ENCODE data around the gene CNOT10.

- TF ChIP-seq ZNF202 (tag by site-specific recombination; IDR thresholded peaks at IDR 0.05; ENCODE audit: borderline replicate concordance) = no peak
- TF ChIP-seq PATZ1 (tag by site-specific recombination; IDR thresholded peaks at IDR 0.05) = no peak
- TF ChIP-seq ZBTB44 (tag by site-specific recombination; IDR thresholded peaks at IDR 0.05) = no peak
- no peak for TF ChIP-seq EGR2 (tag by site-specific recombination; IDR thresholded peaks at IDR 0.05; ENCODE audit: low read depth)
- TF ChIP-seq ZFP37 (tag by site-specific recombination; IDR thresholded peaks at IDR 0.05) = no peak
- TF ChIP-seq ZSCAN23 (tag by site-specific recombination; IDR thresholded peaks at IDR 0.05) = no peak
- TF ChIP-seq ELK4 (IDR thresholded peaks at IDR 0.05; ENCODE audit: borderline replicate concordance, low read depth, low read length) = no peak
- TF ChIP-seq REPIN1 (tag by site-specific recombination; IDR thresholded peaks at IDR 0.05; ENCODE audit: low read depth) = no peak
- no peak for TF ChIP-seq MEIS1 (CRISPR knock-in tag; IDR thresholded peaks at IDR 0.05; ENCODE audit: borderline replicate concordance)
- no peak for TF ChIP-seq HOXA7 (CRISPR knock-in tag; IDR thresholded peaks at IDR 0.05; ENCODE audit: borderline replicate concordance)
- no peak for TF ChIP-seq ZNF175 (tag by site-specific recombination; IDR thresholded peaks at IDR 0.05)
- no peak for TF ChIP-seq ZBTB1 (tag by site-specific recombination; IDR thresholded peaks at IDR 0.05)
- TF ChIP-seq, protein P1, sequence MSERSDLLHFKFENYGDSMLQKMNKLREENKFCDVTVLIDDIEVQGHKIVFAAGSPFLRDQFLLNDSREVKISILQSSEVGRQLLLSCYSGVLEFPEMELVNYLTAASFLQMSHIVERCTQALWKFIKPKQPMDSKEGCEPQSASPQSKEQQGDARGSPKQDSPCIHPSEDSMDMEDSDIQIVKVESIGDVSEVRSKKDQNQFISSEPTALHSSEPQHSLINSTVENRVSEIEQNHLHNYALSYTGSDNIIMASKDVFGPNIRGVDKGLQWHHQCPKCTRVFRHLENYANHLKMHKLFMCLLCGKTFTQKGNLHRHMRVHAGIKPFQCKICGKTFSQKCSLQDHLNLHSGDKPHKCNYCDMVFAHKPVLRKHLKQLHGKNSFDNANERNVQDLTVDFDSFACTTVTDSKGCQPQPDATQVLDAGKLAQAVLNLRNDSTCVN (tag by site-specific recombination; optimal IDR thresholded peaks at IDR 0.05) = no peak
Observed at GRCh38 chr3:32719931-32720330, 34.9 kb downstream of the CNOT10 start.

Measured in HEK293 (cell line).